Measurements from ENCODE around the gene DDX27. TPM values are rescaled to one million over a fixed set of nuclear protein-coding genes. Genes with fewer than 3 reads are reported as not detected.

DDX27 gene
- total and polyA plus RNA-seq, 2 of the 13 experiments (the other 11 are each of a cell fraction or from before 2014, with no cell fraction given): 42.6 to 72.8 TPM

GRCh38 chr20:49179368-49180277, 39.6 kb upstream of the DDX27 start (continued):
- TF ChIP-seq EP300 (IDR thresholded peaks at IDR 0.05; ENCODE audit: low read depth in 2 of 2, low read length in 2 of 2): peak; percentile 46 to 83; a peak in 3 of 4 replicates
- TF ChIP-seq EP300 (CRISPR knock-in tag; IDR thresholded peaks at IDR 0.05; ENCODE audit: borderline replicate concordance): no peak
- no peak for TF ChIP-seq ZNF407 (CRISPR knock-in tag; IDR thresholded peaks at IDR 0.05; ENCODE audit: not compliant biosample characterization)
- TF ChIP-seq, protein P1, sequence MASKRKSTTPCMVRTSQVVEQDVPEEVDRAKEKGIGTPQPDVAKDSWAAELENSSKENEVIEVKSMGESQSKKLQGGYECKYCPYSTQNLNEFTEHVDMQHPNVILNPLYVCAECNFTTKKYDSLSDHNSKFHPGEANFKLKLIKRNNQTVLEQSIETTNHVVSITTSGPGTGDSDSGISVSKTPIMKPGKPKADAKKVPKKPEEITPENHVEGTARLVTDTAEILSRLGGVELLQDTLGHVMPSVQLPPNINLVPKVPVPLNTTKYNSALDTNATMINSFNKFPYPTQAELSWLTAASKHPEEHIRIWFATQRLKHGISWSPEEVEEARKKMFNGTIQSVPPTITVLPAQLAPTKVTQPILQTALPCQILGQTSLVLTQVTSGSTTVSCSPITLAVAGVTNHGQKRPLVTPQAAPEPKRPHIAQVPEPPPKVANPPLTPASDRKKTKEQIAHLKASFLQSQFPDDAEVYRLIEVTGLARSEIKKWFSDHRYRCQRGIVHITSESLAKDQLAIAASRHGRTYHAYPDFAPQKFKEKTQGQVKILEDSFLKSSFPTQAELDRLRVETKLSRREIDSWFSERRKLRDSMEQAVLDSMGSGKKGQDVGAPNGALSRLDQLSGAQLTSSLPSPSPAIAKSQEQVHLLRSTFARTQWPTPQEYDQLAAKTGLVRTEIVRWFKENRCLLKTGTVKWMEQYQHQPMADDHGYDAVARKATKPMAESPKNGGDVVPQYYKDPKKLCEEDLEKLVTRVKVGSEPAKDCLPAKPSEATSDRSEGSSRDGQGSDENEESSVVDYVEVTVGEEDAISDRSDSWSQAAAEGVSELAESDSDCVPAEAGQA (IDR thresholded peaks at IDR 0.05; ENCODE audit: low read depth): no peak; the same call in 1 of the 2 replicates
- TF ChIP-seq, protein P1 (CRISPR knock-in tag; IDR thresholded peaks at IDR 0.05; ENCODE audit: borderline replicate concordance): no peak; the same call in 1 of the 2 replicates
- no peak for TF ChIP-seq FUBP1 (CRISPR knock-in tag; IDR thresholded peaks at IDR 0.05; ENCODE audit: borderline replicate concordance)
- no peak for TF ChIP-seq ATM (IDR thresholded peaks at IDR 0.05; ENCODE audit: borderline replicate concordance)
- TF ChIP-seq, protein P2, sequence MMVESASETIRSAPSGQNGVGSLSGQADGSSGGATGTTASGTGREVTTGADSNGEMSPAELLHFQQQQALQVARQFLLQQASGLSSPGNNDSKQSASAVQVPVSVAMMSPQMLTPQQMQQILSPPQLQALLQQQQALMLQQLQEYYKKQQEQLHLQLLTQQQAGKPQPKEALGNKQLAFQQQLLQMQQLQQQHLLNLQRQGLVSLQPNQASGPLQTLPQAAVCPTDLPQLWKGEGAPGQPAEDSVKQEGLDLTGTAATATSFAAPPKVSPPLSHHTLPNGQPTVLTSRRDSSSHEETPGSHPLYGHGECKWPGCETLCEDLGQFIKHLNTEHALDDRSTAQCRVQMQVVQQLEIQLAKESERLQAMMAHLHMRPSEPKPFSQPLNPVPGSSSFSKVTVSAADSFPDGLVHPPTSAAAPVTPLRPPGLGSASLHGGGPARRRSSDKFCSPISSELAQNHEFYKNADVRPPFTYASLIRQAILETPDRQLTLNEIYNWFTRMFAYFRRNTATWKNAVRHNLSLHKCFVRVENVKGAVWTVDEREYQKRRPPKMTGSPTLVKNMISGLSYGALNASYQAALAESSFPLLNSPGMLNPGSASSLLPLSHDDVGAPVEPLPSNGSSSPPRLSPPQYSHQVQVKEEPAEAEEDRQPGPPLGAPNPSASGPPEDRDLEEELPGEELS (CRISPR knock-in tag; IDR thresholded peaks at IDR 0.05): peak; percentile 44; the same call in 1 of the 2 replicates
